Measurements from ENCODE around the gene OPCML.

- TF ChIP-seq EZH2phosphoT487 (conservative IDR thresholded peaks at IDR 0.05; ENCODE audit: low read length) (no peak), CTCF (IDR thresholded peaks at IDR 0.05; ENCODE audit: insufficient read depth, low read length, poor library complexity, severe bottlenecking) (no peak)
These were observed 883.0 kb downstream of the OPCML start for GRCh38 chr11:132649277-132649676.
